Type B pancreatic cell (in vitro differentiated cells): ENCODE data around the gene SCARF2. TPM values are rescaled to one million over a fixed set of nuclear protein-coding genes. Genes with fewer than 3 reads are reported as not detected.
A peak's percentile ranks its signal among the peaks of the same experiment; 100 is the strongest.

Experiments used
- DNase-seq: peaks from one replicate; pipeline ENCODE4 v3.0.0; 2021; ENCODE audit warnings: mixed read lengths; ENCODE audit not compliant: unreplicated experiment; ENCODE audit errors: extremely low spot score
- H3K27ac Mint-ChIP-seq: 2 replicates; pipeline ENCODE4 v1.8.0; 2021; ENCODE audit warnings: mild to moderate bottlenecking, mixed read lengths
- H3K27me3 Mint-ChIP-seq: 2 replicates; pipeline ENCODE4 v1.8.0; 2021; ENCODE audit warnings: mixed read lengths
- H3K36me3 Mint-ChIP-seq: 2 replicates; pipeline ENCODE4 v1.8.0; 2021; ENCODE audit warnings: mixed read lengths
- H3K4me1 Mint-ChIP-seq: one replicate; pipeline ENCODE4 v1.8.0; 2021; ENCODE audit warnings: mixed read lengths; ENCODE audit not compliant: unreplicated experiment
- H3K4me3 Mint-ChIP-seq: 2 replicates; pipeline ENCODE4 v1.8.0; 2021; ENCODE audit warnings: mild to moderate bottlenecking, mixed read lengths
- H3K9me3 Mint-ChIP-seq: 2 replicates; pipeline ENCODE4 v1.8.0; 2021; ENCODE audit warnings: mixed read lengths
- total RNA-seq: library from RNA; stranded (reverse); gene quantifications from 2 replicates; pipeline ENCODE4 v1.2.1, GENCODE V29; 2021; ENCODE audit warnings: low replicate concordance
- TF ChIP-seq, protein P1 (sequence below): fragments of 200-600 bp; sonication (generic); conservative IDR thresholded peaks from 2 replicates; pipeline ENCODE4 v1.5.0; 2021; ENCODE audit warnings: antibody characterized with exemption, mild to moderate bottlenecking

SCARF2 gene
- total RNA-seq, 1 donor from 2014 or later: 21.7 TPM

DNA sequence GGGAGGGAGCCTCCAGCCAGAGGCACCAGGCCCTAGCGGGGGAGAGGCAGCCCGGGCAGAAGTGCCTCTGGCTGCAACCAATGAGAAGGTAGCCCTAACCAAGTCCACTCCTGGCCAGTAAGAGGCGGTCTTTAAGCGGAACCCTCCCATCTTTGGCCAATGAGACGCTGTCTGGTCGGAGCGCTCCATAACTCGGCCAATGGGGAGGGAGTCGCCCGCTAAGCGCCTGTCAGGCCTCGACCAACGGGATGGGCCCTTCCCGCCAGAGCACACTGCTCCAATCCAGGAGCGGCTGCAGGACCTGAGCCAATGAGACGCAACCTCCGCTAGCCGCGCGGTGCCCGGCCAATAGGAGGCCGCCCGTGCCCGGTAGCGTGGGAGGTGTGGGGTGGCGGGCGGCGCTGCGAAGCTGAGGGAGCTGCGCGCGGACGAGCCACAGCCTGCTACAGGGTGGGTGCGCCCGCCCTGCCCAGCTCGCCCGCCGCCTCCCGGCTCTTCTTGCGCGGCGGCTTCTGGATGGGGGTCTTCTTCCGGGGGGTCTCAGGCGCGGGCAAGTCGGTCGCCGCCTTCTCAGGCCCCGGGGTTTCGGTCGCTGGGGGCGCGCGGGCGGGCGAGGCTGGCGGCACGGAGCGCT, 12.6 kb downstream of the SCARF2 start:
- no peak overlapping the region for H3K27ac Mint-ChIP-seq
- TF ChIP-seq, protein P1, sequence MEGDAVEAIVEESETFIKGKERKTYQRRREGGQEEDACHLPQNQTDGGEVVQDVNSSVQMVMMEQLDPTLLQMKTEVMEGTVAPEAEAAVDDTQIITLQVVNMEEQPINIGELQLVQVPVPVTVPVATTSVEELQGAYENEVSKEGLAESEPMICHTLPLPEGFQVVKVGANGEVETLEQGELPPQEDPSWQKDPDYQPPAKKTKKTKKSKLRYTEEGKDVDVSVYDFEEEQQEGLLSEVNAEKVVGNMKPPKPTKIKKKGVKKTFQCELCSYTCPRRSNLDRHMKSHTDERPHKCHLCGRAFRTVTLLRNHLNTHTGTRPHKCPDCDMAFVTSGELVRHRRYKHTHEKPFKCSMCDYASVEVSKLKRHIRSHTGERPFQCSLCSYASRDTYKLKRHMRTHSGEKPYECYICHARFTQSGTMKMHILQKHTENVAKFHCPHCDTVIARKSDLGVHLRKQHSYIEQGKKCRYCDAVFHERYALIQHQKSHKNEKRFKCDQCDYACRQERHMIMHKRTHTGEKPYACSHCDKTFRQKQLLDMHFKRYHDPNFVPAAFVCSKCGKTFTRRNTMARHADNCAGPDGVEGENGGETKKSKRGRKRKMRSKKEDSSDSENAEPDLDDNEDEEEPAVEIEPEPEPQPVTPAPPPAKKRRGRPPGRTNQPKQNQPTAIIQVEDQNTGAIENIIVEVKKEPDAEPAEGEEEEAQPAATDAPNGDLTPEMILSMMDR: no peak
- peaks cover 6% of the 10 kb centered on the region for H3K27me3 Mint-ChIP-seq
- peaks cover 12% of the 10 kb centered on the region for H3K36me3 Mint-ChIP-seq
- no peaks in the 10 kb centered on the region for H3K9me3 Mint-ChIP-seq
- no peak overlapping the region for H3K4me3 Mint-ChIP-seq
- H3K4me1 Mint-ChIP-seq: peaks cover 12% of the 10 kb centered on the region
- no peak for DNase-seq

DNA sequence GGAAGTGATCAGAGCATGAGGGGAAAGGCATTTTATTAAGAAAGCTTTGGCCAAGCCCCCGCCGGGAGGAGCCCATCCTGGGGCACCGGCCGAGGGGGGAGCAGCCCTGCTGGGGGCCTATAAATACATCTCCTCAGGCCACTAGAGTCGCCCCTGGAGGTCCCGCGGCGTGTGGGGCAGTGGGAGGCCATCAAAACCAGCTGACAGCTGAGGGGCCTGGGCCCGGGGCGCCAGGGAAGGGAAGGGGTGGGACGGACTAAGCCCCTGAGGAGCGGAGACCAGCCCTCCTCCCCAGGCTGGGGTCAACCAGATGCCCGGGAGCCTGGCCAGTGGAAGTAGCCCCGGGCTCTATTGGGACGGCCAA, 13.1 kb downstream of the SCARF2 start:
- Mint-ChIP-seq H3K4me1 (peaks cover 12% of the 10 kb centered on the region), H3K9me3 (no peaks in the 10 kb centered on the region), H3K27me3 (peaks cover 6% of the 10 kb centered on the region), H3K27ac (no peak overlapping the region), H3K36me3 (peaks cover 12% of the 10 kb centered on the region), H3K4me3 (no peak overlapping the region)
- TF ChIP-seq, protein P1: no peak
- no peak for DNase-seq

DNA sequence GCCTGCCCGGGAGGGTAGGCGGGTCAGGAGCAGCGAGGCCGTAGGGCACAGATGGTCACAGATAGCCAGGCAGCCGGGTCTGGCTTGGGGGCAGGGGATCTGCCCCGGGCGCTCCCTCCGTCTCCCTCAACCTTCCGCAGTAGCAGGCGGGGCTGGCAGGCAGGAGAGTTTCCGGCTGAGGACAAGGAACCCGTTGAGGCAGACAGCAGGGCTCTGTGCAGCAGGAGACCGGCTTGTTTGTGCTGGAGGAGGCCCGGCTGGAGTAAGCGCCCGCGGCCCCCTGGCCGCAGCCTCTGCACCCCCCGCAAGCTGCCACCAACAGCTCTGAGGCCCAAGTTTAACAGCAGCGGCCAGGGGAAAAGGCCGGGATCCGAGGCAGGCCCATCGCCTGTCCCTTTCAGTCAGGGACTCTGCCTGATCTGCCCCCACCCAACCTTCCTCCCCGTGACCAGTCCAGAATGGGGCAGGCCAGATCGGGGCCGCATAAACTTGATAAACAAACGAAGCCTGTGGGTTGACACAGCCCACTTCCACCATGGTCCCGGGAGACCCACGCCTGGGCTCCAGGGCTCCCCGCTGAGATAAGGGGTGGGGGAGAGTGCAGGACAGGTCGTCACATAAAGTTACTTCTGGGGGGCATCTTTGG, 13.6 kb downstream of the SCARF2 start:
- Mint-ChIP-seq H3K9me3 (no peaks in the 10 kb centered on the region), H3K27ac (peak overlapping the region; percentile 22), H3K27me3 (peaks cover 5% of the 10 kb centered on the region), H3K4me3 (peak overlapping the region; percentile 34), H3K36me3 (peaks cover 11% of the 10 kb centered on the region), H3K4me1 (peaks cover 14% of the 10 kb centered on the region)
- no peak for DNase-seq
- TF ChIP-seq, protein P1: no peak

DNA sequence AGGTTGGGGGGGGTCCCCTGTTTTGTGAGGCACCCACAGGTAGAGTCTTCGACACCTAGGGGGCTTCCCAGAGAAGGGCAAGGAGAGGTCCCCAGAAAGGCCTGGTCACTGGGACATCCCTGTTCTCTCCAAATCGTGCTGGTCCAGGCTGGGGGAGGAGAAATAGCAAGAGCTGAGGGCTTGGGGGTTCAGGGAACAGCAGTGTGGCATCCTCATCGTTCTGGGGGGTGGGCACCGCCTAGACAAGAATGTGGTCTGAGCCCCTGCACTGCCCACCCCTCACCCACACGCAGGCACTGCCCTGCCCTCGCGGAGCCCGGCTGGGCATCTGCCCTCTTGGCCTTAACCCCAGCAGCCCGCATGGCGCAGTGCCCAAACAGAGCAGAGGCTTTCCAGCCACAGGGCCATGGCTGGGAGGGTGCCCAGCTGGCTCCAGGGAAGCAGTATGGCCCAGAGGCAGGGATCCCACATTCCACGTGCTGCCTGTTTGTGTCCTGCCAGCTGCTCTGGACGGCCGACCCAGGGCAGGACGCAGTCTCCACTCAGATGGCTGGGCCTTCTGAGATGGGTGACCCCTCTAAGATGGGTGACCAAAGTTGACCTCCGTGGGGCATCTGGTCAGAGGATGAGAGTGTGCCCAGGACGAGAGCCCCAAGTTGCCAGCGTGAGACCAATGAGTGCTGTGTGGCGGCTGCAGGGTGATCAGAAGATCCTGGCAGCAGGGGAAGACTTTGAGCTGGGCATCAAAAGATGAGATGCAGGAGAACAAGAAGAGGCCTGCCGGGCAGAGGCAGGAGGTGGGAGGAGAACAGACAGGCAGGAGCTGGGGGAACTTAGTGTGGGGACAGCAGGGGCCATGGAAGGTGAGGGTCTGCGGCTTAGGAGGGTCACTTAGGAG, 14.4 kb downstream of the SCARF2 start:
- H3K27ac Mint-ChIP-seq: peak overlapping the region; percentile 22
- TF ChIP-seq, protein P1: no peak
- H3K4me3 Mint-ChIP-seq: no peak overlapping the region
- DNase-seq: no peak
- H3K36me3 Mint-ChIP-seq: peaks cover 8% of the 10 kb centered on the region
- H3K9me3 Mint-ChIP-seq: no peaks in the 10 kb centered on the region
- H3K4me1 Mint-ChIP-seq: peaks cover 12% of the 10 kb centered on the region
- peaks cover 2% of the 10 kb centered on the region for H3K27me3 Mint-ChIP-seq

DNA sequence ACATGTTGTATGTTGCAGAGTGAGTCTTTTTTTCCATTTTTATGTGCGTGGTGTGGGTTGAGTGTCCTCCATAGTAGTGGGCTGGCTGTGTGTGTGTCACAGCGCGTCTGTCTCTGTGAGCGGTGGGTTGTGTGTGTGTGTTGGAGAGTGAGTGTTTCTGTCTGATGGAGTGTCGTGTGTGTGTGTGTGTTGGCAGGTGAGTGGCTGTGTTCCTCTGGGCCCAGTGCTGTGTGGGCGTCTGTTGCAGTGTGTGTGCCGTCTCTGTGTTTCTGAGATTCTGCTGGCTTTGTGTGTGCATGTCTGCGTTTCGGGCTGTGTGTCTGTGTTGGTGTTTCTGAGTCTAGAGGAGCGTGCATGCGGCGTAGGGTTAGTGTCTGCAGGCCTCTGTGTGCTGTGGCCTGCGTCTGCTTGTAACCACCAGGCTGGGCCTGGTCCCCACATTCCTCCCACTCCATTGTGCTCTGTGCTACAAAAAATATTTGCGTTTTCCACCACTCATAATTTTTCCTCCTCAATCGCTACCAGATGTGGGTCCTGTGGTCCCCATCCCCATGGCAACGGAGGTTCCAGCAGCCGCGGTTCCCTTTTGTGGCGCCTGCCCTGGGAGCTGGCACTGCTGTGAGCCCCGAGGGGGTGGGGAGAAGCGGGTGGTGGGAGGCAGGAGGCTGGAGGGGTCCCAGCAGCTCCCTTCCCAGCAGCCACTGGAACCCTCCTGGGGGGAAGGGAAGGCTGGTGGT, 15.2 kb downstream of the SCARF2 start:
- Mint-ChIP-seq H3K36me3 (peaks cover 6% of the 10 kb centered on the region), H3K27ac (no peak overlapping the region), H3K9me3 (no peaks in the 10 kb centered on the region), H3K4me3 (no peak overlapping the region), H3K4me1 (peaks cover 12% of the 10 kb centered on the region), H3K27me3 (peaks cover under 1% of the 10 kb centered on the region)
- no peak for DNase-seq
- TF ChIP-seq, protein P1: no peak
